ENCODE results near the gene RARB. TPM values are rescaled to one million over a fixed set of nuclear protein-coding genes. Genes with fewer than 3 reads are reported as not detected.

Gene RARB
- total and polyA plus RNA-seq, 9 of the 15 experiments (the other 6 are each of a cell fraction or from before 2014, with no cell fraction given): 0.15 to 1.3 (median 0.27) TPM

DNA sequence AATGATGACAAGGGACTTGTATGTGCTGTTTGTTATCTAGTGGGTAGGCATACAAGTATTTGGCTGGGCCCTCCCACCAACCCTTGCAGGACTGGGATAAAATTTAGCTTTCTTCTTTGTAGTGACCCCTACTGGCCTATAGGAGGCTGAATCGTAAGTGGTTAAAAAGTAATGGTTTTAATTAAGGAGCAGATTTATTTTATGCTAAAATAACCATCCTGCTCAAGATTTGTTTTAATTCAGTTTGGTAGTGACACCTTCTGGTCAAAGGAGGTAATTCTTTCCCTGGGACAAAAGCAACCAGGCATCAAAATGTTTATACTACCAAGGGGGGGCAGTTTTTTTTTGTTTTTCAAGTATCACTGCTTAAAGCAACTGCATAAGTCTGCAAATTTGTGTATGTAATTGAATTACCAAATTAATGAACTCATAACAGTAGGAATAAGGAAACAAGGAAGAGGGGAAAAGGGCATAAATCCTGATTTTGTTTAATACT, 166.0 kb downstream of the RARB start (continued):
- TF ChIP-seq, protein P1, sequence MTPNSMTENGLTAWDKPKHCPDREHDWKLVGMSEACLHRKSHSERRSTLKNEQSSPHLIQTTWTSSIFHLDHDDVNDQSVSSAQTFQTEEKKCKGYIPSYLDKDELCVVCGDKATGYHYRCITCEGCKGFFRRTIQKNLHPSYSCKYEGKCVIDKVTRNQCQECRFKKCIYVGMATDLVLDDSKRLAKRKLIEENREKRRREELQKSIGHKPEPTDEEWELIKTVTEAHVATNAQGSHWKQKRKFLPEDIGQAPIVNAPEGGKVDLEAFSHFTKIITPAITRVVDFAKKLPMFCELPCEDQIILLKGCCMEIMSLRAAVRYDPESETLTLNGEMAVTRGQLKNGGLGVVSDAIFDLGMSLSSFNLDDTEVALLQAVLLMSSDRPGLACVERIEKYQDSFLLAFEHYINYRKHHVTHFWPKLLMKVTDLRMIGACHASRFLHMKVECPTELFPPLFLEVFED (CRISPR knock-in tag; conservative IDR thresholded peaks at IDR 0.05): no peak
- TF ChIP-seq ZNF445 (CRISPR knock-in tag; IDR thresholded peaks at IDR 0.05; ENCODE audit: low read depth) (no peak), MTA3 (IDR thresholded peaks at IDR 0.05; ENCODE audit: borderline replicate concordance) (no peak), GTF2A2 (tag; IDR thresholded peaks at IDR 0.05) (no peak), BDP1 (IDR thresholded peaks at IDR 0.05; ENCODE audit: insufficient read depth, insufficient read length) (no peak), KLF16 (IDR thresholded peaks at IDR 0.05) (0 out of 2 replicates have a peak, but pooled peaks have one; percentile 9), TCF7 (IDR thresholded peaks at IDR 0.05; ENCODE audit: borderline replicate concordance) (no peak), ZNF75A (CRISPR knock-in tag; IDR thresholded peaks at IDR 0.05) (no peak), SMC3 (conservative IDR thresholded peaks at IDR 0.05; ENCODE audit: insufficient read depth, low read depth, low read length) (peak; percentile 19; the same call in 1 of the 2 replicates), ERF (CRISPR knock-in tag; IDR thresholded peaks at IDR 0.05) (no peak), ZFX (CRISPR knock-in tag; IDR thresholded peaks at IDR 0.05) (no peak)
- TF ChIP-seq, protein P2, sequence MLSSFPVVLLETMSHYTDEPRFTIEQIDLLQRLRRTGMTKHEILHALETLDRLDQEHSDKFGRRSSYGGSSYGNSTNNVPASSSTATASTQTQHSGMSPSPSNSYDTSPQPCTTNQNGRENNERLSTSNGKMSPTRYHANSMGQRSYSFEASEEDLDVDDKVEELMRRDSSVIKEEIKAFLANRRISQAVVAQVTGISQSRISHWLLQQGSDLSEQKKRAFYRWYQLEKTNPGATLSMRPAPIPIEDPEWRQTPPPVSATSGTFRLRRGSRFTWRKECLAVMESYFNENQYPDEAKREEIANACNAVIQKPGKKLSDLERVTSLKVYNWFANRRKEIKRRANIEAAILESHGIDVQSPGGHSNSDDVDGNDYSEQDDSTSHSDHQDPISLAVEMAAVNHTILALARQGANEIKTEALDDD (IDR thresholded peaks at IDR 0.05): peak; percentile 32; the same call in 1 of the 2 replicates
- TF ChIP-seq, protein P3, sequence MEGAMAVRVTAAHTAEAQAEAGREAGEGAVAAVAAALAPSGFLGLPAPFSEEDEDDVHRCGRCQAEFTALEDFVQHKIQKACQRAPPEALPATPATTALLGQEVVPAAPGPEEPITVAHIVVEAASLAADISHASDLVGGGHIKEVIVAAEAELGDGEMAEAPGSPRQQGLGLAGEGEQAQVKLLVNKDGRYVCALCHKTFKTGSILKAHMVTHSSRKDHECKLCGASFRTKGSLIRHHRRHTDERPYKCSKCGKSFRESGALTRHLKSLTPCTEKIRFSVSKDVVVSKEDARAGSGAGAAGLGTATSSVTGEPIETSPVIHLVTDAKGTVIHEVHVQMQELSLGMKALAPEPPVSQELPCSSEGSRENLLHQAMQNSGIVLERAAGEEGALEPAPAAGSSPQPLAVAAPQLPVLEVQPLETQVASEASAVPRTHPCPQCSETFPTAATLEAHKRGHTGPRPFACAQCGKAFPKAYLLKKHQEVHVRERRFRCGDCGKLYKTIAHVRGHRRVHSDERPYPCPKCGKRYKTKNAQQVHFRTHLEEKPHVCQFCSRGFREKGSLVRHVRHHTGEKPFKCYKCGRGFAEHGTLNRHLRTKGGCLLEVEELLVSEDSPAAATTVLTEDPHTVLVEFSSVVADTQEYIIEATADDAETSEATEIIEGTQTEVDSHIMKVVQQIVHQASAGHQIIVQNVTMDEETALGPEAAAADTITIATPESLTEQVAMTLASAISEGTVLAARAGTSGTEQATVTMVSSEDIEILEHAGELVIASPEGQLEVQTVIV (CRISPR knock-in tag; IDR thresholded peaks at IDR 0.05; ENCODE audit: borderline replicate concordance): no peak
- TF ChIP-seq, protein P4, sequence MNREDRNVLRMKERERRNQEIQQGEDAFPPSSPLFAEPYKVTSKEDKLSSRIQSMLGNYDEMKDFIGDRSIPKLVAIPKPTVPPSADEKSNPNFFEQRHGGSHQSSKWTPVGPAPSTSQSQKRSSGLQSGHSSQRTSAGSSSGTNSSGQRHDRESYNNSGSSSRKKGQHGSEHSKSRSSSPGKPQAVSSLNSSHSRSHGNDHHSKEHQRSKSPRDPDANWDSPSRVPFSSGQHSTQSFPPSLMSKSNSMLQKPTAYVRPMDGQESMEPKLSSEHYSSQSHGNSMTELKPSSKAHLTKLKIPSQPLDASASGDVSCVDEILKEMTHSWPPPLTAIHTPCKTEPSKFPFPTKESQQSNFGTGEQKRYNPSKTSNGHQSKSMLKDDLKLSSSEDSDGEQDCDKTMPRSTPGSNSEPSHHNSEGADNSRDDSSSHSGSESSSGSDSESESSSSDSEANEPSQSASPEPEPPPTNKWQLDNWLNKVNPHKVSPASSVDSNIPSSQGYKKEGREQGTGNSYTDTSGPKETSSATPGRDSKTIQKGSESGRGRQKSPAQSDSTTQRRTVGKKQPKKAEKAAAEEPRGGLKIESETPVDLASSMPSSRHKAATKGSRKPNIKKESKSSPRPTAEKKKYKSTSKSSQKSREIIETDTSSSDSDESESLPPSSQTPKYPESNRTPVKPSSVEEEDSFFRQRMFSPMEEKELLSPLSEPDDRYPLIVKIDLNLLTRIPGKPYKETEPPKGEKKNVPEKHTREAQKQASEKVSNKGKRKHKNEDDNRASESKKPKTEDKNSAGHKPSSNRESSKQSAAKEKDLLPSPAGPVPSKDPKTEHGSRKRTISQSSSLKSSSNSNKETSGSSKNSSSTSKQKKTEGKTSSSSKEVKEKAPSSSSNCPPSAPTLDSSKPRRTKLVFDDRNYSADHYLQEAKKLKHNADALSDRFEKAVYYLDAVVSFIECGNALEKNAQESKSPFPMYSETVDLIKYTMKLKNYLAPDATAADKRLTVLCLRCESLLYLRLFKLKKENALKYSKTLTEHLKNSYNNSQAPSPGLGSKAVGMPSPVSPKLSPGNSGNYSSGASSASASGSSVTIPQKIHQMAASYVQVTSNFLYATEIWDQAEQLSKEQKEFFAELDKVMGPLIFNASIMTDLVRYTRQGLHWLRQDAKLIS (CRISPR knock-in tag; IDR thresholded peaks at IDR 0.05): no peak
- TF ChIP-seq, protein P5, sequence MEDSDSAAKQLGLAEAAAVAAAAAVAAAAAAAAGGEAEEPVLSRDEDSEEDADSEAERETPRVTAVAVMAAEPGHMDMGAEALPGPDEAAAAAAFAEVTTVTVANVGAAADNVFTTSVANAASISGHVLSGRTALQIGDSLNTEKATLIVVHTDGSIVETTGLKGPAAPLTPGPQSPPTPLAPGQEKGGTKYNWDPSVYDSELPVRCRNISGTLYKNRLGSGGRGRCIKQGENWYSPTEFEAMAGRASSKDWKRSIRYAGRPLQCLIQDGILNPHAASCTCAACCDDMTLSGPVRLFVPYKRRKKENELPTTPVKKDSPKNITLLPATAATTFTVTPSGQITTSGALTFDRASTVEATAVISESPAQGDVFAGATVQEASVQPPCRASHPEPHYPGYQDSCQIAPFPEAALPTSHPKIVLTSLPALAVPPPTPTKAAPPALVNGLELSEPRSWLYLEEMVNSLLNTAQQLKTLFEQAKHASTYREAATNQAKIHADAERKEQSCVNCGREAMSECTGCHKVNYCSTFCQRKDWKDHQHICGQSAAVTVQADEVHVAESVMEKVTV (CRISPR knock-in tag; IDR thresholded peaks at IDR 0.05): 0 out of 2 replicates have a peak, but pooled peaks have one; percentile 41
- TF ChIP-seq, protein P6, sequence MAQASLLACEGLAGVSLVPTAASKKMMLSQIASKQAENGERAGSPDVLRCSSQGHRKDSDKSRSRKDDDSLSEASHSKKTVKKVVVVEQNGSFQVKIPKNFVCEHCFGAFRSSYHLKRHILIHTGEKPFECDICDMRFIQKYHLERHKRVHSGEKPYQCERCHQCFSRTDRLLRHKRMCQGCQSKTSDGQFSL (CRISPR knock-in tag; IDR thresholded peaks at IDR 0.05): no peak
- TF ChIP-seq, protein P6 (tag; IDR thresholded peaks at IDR 0.05): peak in 1 of 2 experiments; percentile 61; a peak in 2 of 4 replicates

Measured in K562 (cell line).